HG03103 (cell line): Measurements from ENCODE around the gene CBLL2.
"Not testable (repeated sequence)": the region's sequence is repeated elsewhere in the genome, so short reads cannot be mapped to it uniquely, and the experiment has no call there.

Experiments
- ATAC-seq: cut with Tn5 transposase; IDR thresholded peaks from one replicate; pipeline ENCODE4 v1.9.1; 2021; ENCODE audit warnings: low read depth; ENCODE audit not compliant: unreplicated experiment

CBLL2 gene

GRCh38 chrX:22272613-22273012 lies at the start of gene CBLL2:
CBLL2 (plus strand) TSS chrX:22272913; CDS start chrX:22272992, 79 bp downstream.
- no peak for ATAC-seq

- no peak for ATAC-seq
Observed at GRCh38 chrX:22234380-22234779, 38.3 kb upstream of the CBLL2 start.

GRCh38 chrX:22237479-22237878 lies 35.2 kb upstream of the CBLL2 start:
- no peak for ATAC-seq

GRCh38 chrX:22246620-22247019 lies 26.1 kb upstream of the CBLL2 start:
- no peak for ATAC-seq

- no peak for ATAC-seq
Observed at GRCh38 chrX:22247169-22247568, 25.5 kb upstream of the CBLL2 start.

- no peak for ATAC-seq
Observed at GRCh38 chrX:22248401-22248800, 24.3 kb upstream of the CBLL2 start.

- no peak for ATAC-seq
Observed at GRCh38 chrX:22249371-22249770, 23.3 kb upstream of the CBLL2 start.

GRCh38 chrX:22268706-22269105 lies 4.0 kb upstream of the CBLL2 start:
- no peak for ATAC-seq

GRCh38 chrX:22273714-22274317 lies 1.1 kb downstream of the CBLL2 start:
- no peak for ATAC-seq

- no peak for ATAC-seq
Observed at GRCh38 chrX:22276781-22277180, 4.1 kb downstream of the CBLL2 start.

- no peak for ATAC-seq
Observed at GRCh38 chrX:22278375-22278774, 5.7 kb downstream of the CBLL2 start.

GRCh38 chrX:22289209-22289608 lies 16.5 kb downstream of the CBLL2 start:
- not testable (repeated sequence) for ATAC-seq

- no peak for ATAC-seq
Observed at GRCh38 chrX:22296871-22297270, 24.2 kb downstream of the CBLL2 start.

GRCh38 chrX:22300130-22300529 lies 27.4 kb downstream of the CBLL2 start:
- peak; percentile 82 for ATAC-seq

- ATAC-seq, result no peak
Observed at GRCh38 chrX:22310779-22311178, 38.1 kb downstream of the CBLL2 start.

- ATAC-seq, result no peak
Observed at GRCh38 chrX:22313766-22314165, 41.1 kb downstream of the CBLL2 start.

- ATAC-seq, result no peak
Observed at GRCh38 chrX:22314211-22314610, 41.5 kb downstream of the CBLL2 start.

- ATAC-seq, result no peak
Observed at GRCh38 chrX:22314692-22315091, 42.0 kb downstream of the CBLL2 start.

- ATAC-seq, result no peak
Observed at GRCh38 chrX:22315151-22315550, 42.4 kb downstream of the CBLL2 start.

- no peak for ATAC-seq
Observed at GRCh38 chrX:22320236-22320873, 47.6 kb downstream of the CBLL2 start.

- no peak for ATAC-seq
Observed at GRCh38 chrX:22323541-22323940, 50.8 kb downstream of the CBLL2 start.
